Measurements from ENCODE around the gene LIN7A.

The LIN7A gene

GRCh38 chr12:80861641-80862378, 75.9 kb downstream of the LIN7A start:
- in situ Hi-C loops (cut with HindIII; ENCODE audit: low sequenced_read_pairs): no loop called here

GRCh38 chr12:80860928-80861327, 76.8 kb downstream of the LIN7A start:
- in situ Hi-C loops (cut with HindIII; ENCODE audit: low sequenced_read_pairs): no loop called here

GRCh38 chr12:80860206-80860605, 77.5 kb downstream of the LIN7A start:
- in situ Hi-C loops (cut with HindIII; ENCODE audit: low sequenced_read_pairs): no loop called here

GRCh38 chr12:80858356-80858755, 79.4 kb downstream of the LIN7A start:
- in situ Hi-C loops (cut with HindIII; ENCODE audit: low sequenced_read_pairs): no loop called here

- in situ Hi-C loops (cut with HindIII; ENCODE audit: low sequenced_read_pairs): no loop called here
Measured at GRCh38 chr12:80857311-80857710, 80.4 kb downstream of the LIN7A start.

- in situ Hi-C loops (cut with HindIII; ENCODE audit: low sequenced_read_pairs): no loop called here
Measured at GRCh38 chr12:80849337-80849736, 88.4 kb downstream of the LIN7A start.

GRCh38 chr12:80848858-80849257, 88.9 kb downstream of the LIN7A start:
- in situ Hi-C loops (cut with HindIII; ENCODE audit: low sequenced_read_pairs): no loop called here

GRCh38 chr12:80847575-80847974, 90.2 kb downstream of the LIN7A start:
- in situ Hi-C loops (cut with HindIII; ENCODE audit: low sequenced_read_pairs): no loop called here

- in situ Hi-C loops (cut with HindIII; ENCODE audit: low sequenced_read_pairs): no loop called here
Measured at GRCh38 chr12:80846952-80847351, 90.8 kb downstream of the LIN7A start.

GRCh38 chr12:80845639-80846038, 92.1 kb downstream of the LIN7A start:
- in situ Hi-C loops (cut with HindIII; ENCODE audit: low sequenced_read_pairs): no loop called here

- in situ Hi-C loops (cut with HindIII; ENCODE audit: low sequenced_read_pairs): no loop called here
Measured at GRCh38 chr12:80843969-80844368, 93.8 kb downstream of the LIN7A start.

- in situ Hi-C loops (cut with HindIII; ENCODE audit: low sequenced_read_pairs): no loop called here
Measured at GRCh38 chr12:80838708-80839107, 99.0 kb downstream of the LIN7A start.

GRCh38 chr12:80838024-80838658, 99.6 kb downstream of the LIN7A start:
- in situ Hi-C loops (cut with HindIII; ENCODE audit: low sequenced_read_pairs): no loop called here

GRCh38 chr12:80837342-80837978, 100.3 kb downstream of the LIN7A start:
- in situ Hi-C loops (cut with HindIII; ENCODE audit: low sequenced_read_pairs): no loop called here

- in situ Hi-C loops (cut with HindIII; ENCODE audit: low sequenced_read_pairs): no loop called here
Measured at GRCh38 chr12:80834724-80835123, 103.0 kb downstream of the LIN7A start.

GRCh38 chr12:80830533-80831088, 107.1 kb downstream of the LIN7A start:
- in situ Hi-C loops (cut with HindIII; ENCODE audit: low sequenced_read_pairs): no loop called here

- in situ Hi-C loops (cut with HindIII; ENCODE audit: low sequenced_read_pairs): no loop called here
Measured at GRCh38 chr12:80829767-80830166, 108.0 kb downstream of the LIN7A start.

GRCh38 chr12:80825506-80825905, 112.2 kb downstream of the LIN7A start:
- in situ Hi-C loops (cut with HindIII; ENCODE audit: low sequenced_read_pairs): no loop called here

GRCh38 chr12:80823393-80823792, 114.3 kb downstream of the LIN7A start:
- in situ Hi-C loops (cut with HindIII; ENCODE audit: low sequenced_read_pairs): no loop called here

- in situ Hi-C loops (cut with HindIII; ENCODE audit: low sequenced_read_pairs): no loop called here
Measured at GRCh38 chr12:80821513-80822000, 116.2 kb downstream of the LIN7A start.

GRCh38 chr12:80818878-80819277, 118.9 kb downstream of the LIN7A start:
- in situ Hi-C loops (cut with HindIII; ENCODE audit: low sequenced_read_pairs): no loop called here

- in situ Hi-C loops (cut with HindIII; ENCODE audit: low sequenced_read_pairs): no loop called here
Measured at GRCh38 chr12:80815351-80815750, 122.4 kb downstream of the LIN7A start.

All from endothelial cell of hepatic sinusoid (primary cell).